IMR-90 (cell line): ENCODE data around the gene ADGRB3. TPM values are rescaled to one million over a fixed set of nuclear protein-coding genes. Genes with fewer than 3 reads are reported as not detected.

Source experiments
- ATAC-seq: fragments of 200-7000 bp; cut with Tn5 transposase; 2 replicates; pipeline ENCODE4 v1.9.1; 2020; ENCODE audit warnings: low read depth, mild to moderate bottlenecking, moderate library complexity
- BruUV-seq: library from RNA; stranded (reverse); fragments of 400-500 nt; replicated peaks from 2 replicates; lab custom pipeline; 2021; lab: Mats Ljungman, UMichigan
- CTCF ChIA-PET: fragments of 300-600 bp; formaldehyde crosslinking; extraction: SDS; loops from one replicate; lab custom pipeline; 2021; ENCODE audit warnings: antibody characterized with exemption; lab: Yijun Ruan, JAX
- POLR2A ChIA-PET: fragments of 300-600 bp; sonication (Branson Sonifier 250); formaldehyde crosslinking; loops from one replicate; lab custom pipeline; 2022; ENCODE audit warnings: antibody characterized with exemption; ENCODE audit not compliant: unreplicated experiment; lab: Charles Lee
- DNase-seq: peaks from one replicate; pipeline ENCODE4 v3.0.0; 2013
- H2AFZ ChIP-seq: replicated peaks from 2 replicates; pipeline ENCODE3; 2013; ENCODE audit warnings: low read length, mild to moderate bottlenecking; ENCODE audit not compliant: poor library complexity
- H2AK5ac ChIP-seq: 2 replicates; pipeline ENCODE4 v1.6.1; 2013; ENCODE audit warnings: low read depth, low read length, inconsistent platforms
- H2AK9ac ChIP-seq: replicated peaks from 2 replicates; pipeline ENCODE3; 2013; ENCODE audit warnings: mild to moderate bottlenecking, low read depth, low read length, moderate library complexity; ENCODE audit not compliant: poor library complexity
- H2BK120ac ChIP-seq: 2 replicates; pipeline ENCODE4 v1.6.1; 2013; ENCODE audit warnings: low read depth, low read length, inconsistent platforms
- H2BK15ac ChIP-seq: 3 replicates; pipeline ENCODE4 v1.6.1; 2013; ENCODE audit warnings: low read depth, low read length, inconsistent platforms
- H2BK20ac ChIP-seq: 2 replicates; pipeline ENCODE4 v1.6.1; 2013; ENCODE audit warnings: low read depth, mild to moderate bottlenecking, inconsistent platforms, low read length, moderate library complexity
- H2BK5ac ChIP-seq: 2 replicates; pipeline ENCODE4 v1.6.1; 2013; ENCODE audit warnings: mild to moderate bottlenecking, low read depth, low read length, inconsistent platforms; ENCODE audit not compliant: poor library complexity, severe bottlenecking
- H3K14ac ChIP-seq: replicated peaks from 2 replicates; pipeline ENCODE4 v1.6.1; 2013; ENCODE audit warnings: low read depth, low read length, inconsistent platforms
- H3K18ac ChIP-seq: 2 replicates; pipeline ENCODE4 v1.6.1; 2013; ENCODE audit warnings: low read depth, low read length, control low read depth
- H3K23ac ChIP-seq: 2 replicates; pipeline ENCODE4 v1.6.1; 2013; ENCODE audit warnings: low read depth, low read length, inconsistent platforms
- H3K27ac ChIP-seq: 2 replicates; pipeline ENCODE4 v1.5.1; 2013; ENCODE audit warnings: mild to moderate bottlenecking, control low read depth, low read length; ENCODE audit not compliant: insufficient read depth
- H3K27me3 ChIP-seq: 2 replicates; pipeline ENCODE4 v1.6.1; 2013; ENCODE audit warnings: low read length; ENCODE audit not compliant: control insufficient read depth, insufficient read depth
- H3K36me3 ChIP-seq: 2 replicates; pipeline ENCODE4 v1.6.1; 2013; ENCODE audit warnings: low read length, mixed read lengths; ENCODE audit not compliant: control insufficient read depth, insufficient read depth
- H3K4ac ChIP-seq: 2 replicates; pipeline ENCODE4 v1.6.1; 2013; ENCODE audit warnings: low read depth, low read length, inconsistent platforms
- H3K4me1 ChIP-seq: 2 replicates; pipeline ENCODE4 v1.6.1; 2013; ENCODE audit warnings: low read length, mixed read lengths; ENCODE audit not compliant: control insufficient read depth, insufficient read depth
- H3K4me2 ChIP-seq: 2 replicates; pipeline ENCODE4 v1.6.1; 2013; ENCODE audit warnings: low read depth, mild to moderate bottlenecking, control low read depth, low read length, moderate library complexity
- H3K4me3 ChIP-seq: 2 replicates; pipeline ENCODE4 v1.5.1; 2013; ENCODE audit warnings: low read depth, mild to moderate bottlenecking, control low read depth, low read length, moderate library complexity; ENCODE audit not compliant: insufficient read depth
- H3K56ac ChIP-seq: 2 replicates; pipeline ENCODE4 v1.6.1; 2013; ENCODE audit warnings: low read length, inconsistent platforms; ENCODE audit not compliant: insufficient read depth; ENCODE audit errors: extremely low read depth
- H3K79me1 ChIP-seq, 2 experiments: 2 replicates each; pipeline ENCODE4 v1.6.1; 2013; ENCODE audit warnings: low read length in 2 of 2, inconsistent platforms in 1 of 2, low read depth in 1 of 2
- H3K9ac ChIP-seq: 2 replicates; pipeline ENCODE4 v1.6.1; 2013; ENCODE audit warnings: low read depth, low read length, control low read depth
- H3K9me1 ChIP-seq: 2 replicates; pipeline ENCODE4 v1.6.1; 2013; ENCODE audit warnings: low read length, inconsistent platforms; ENCODE audit not compliant: insufficient read depth
- H3K9me3 ChIP-seq: 2 replicates; pipeline ENCODE4 v1.6.1; 2013; ENCODE audit warnings: low read length; ENCODE audit not compliant: control insufficient read depth, insufficient read depth
- H4K20me1 ChIP-seq: 2 replicates; pipeline ENCODE4 v1.6.1; 2013; ENCODE audit warnings: low read length, inconsistent platforms; ENCODE audit not compliant: insufficient read depth
- H4K5ac ChIP-seq: 2 replicates; pipeline ENCODE4 v1.6.1; 2013; ENCODE audit warnings: mild to moderate bottlenecking, low read depth, low read length, control low read depth
- H4K8ac ChIP-seq, 2 experiments: 2 replicates each; pipeline ENCODE4 v1.6.1; 2013; ENCODE audit warnings: low read depth in 2 of 2, low read length in 2 of 2, control low read depth in 1 of 2, inconsistent platforms in 1 of 2
- H4K91ac ChIP-seq: 2 replicates; pipeline ENCODE4 v1.6.1; 2013; ENCODE audit warnings: low read depth, low read length, inconsistent platforms; ENCODE audit not compliant: insufficient read depth
- RFX5 ChIP-seq: IDR thresholded peaks from 2 replicates; pipeline ENCODE4 v1.8.0; 2012; ENCODE audit warnings: low read depth, mild to moderate bottlenecking, low read length, moderate library complexity
- WGBS, 2 experiments: methylation state at CpG; one replicate each; pipeline versions ENCODE4 v1.1.5 to v1.1.7; 2013; ENCODE audit warnings: missing lambda C conversion rate in 2 of 2; ENCODE audit not compliant: insufficient read length in 1 of 2; ENCODE audit errors: extremely low coverage in 2 of 2; 5-methylcytosine and 5-hydroxymethylcytosine counted together
- dilution Hi-C: fragments of 300-500 bp; cut with HindIII; formaldehyde crosslinking; loops from one replicate; pipeline ENCODE4 v1.14.3; 2018; ENCODE audit warnings: low sequenced_read_pairs; ENCODE audit not compliant: unreplicated experiment
- in situ Hi-C: fragments of 300-500 bp; cut with MboI; formaldehyde crosslinking; loops from 3 replicates; pipeline ENCODE4 v1.14.3; 2019; ENCODE audit warnings: low sequenced_read_pairs, inconsistent platforms, mixed read lengths
- intact Hi-C: fragments of 100-400 bp; cut with micrococcal nuclease; formaldehyde crosslinking; loops from 2 replicates; pipeline ENCODE4 v1.10.0; 2022
- polyA plus RNA-seq, 3 experiments: library from polyadenylated mRNA; depleted of rRNA; stranded (reverse); fragments of >200 nt; gene quantifications; 2 replicates each; pipeline ENCODE4 v1.2.3, GENCODE V29; 2012; ENCODE audit warnings: low replicate concordance in 1 of 3
- total RNA-seq: library from RNA; depleted of rRNA; stranded (reverse); fragments of >200 nt; gene quantifications from 2 replicates; pipeline ENCODE4 v1.2.3, GENCODE V29; 2012

Gene ADGRB3
- total and polyA plus RNA-seq, 2 of the 4 experiments (the other 2 are of a cell fraction) = not detected

- H3K4me1 ChIP-seq = no peaks in the 10 kb centered on the region
- H2BK5ac ChIP-seq = no peak overlapping the region
- no peak overlapping the region for H4K91ac ChIP-seq
- H3K9me1 ChIP-seq = no peaks in the 10 kb centered on the region
- ATAC-seq (no peak), DNase-seq (no peak)
- no peak overlapping the region for H4K8ac ChIP-seq
- no peak for TF ChIP-seq RFX5
- no peak overlapping the region for H2BK20ac ChIP-seq
- H3K36me3 ChIP-seq = no peaks in the 10 kb centered on the region
- H2BK120ac ChIP-seq = no peak overlapping the region
- H2AK5ac ChIP-seq = no peak overlapping the region
- CTCF ChIA-PET = no interaction called here
- POLR2A ChIA-PET = no interaction called here
- H4K5ac ChIP-seq = no peak overlapping the region
- no peak overlapping the region for H2AK9ac ChIP-seq
- H3K14ac ChIP-seq = no peak overlapping the region
- no TSS peak for BruUV-seq
- no peaks in the 10 kb centered on the region for H4K20me1 ChIP-seq
- no peak overlapping the region for H3K56ac ChIP-seq
- no peaks in the 10 kb centered on the region for H3K9me3 ChIP-seq
- H3K23ac ChIP-seq = no peak overlapping the region
- dilution Hi-C loops = no loop called here
- in situ Hi-C loops = no loop called here
- no peaks in the 10 kb centered on the region for H3K27me3 ChIP-seq
- no peak overlapping the region for H3K4me3 ChIP-seq
- intact Hi-C loops = no loop called here
- H3K27ac ChIP-seq = no peak overlapping the region
- no CpG with 5 or more reads among the region's 5 CpGs for WGBS, 2 experiments
- H3K9ac ChIP-seq = no peak overlapping the region
- no peak overlapping the region for H3K4ac ChIP-seq
- no peak overlapping the region for H2AFZ ChIP-seq
- H3K79me1 ChIP-seq = no peaks in the 10 kb centered on the region
- no peak overlapping the region for H3K18ac ChIP-seq
- no peak overlapping the region for H2BK15ac ChIP-seq
- H3K4me2 ChIP-seq = no peak overlapping the region
These were observed 94.4 kb downstream of the ADGRB3 start for GRCh38 chr6:68729377-68729903.
